ENCODE data around the gene CKMT2. TPM values are rescaled to one million over a fixed set of nuclear protein-coding genes. Genes with fewer than 3 reads are reported as not detected.

Gene CKMT2
- total and polyA plus RNA-seq, 2 donors (not counting 3 experiments of a cell fraction or from before 2014, with no cell fraction given): not detected

DNA sequence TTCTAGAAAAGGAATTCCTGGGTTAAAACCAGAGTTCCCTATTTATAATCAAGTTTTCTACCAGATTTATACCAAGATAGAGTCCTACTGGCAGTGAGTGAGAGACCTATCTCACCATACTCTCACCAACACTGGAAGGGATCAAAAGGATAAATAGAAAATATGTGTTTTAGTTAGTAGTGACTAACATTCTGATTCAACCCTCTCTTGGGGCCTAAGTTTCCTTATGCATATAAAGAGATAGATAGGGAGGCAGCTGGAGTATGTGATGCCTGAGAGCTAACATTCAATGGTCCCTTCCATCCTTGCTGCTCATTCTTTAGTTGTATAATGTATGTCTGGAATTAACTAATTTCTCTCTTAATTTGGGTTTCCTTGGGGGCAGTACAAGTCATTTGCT lies 32.0 kb downstream of the CKMT2 start:
- no peak for DNase-seq (ENCODE audit: low read depth, low spot score)
- H3K4me3 ChIP-seq (replicated peaks in 1 of 3; ENCODE audit: insufficient read depth in 1 of 3, low read depth in 1 of 3, low read length in 3 of 3): no peak overlapping the region

More for the DNA sequence above, 32.0 kb downstream of the CKMT2 start:
- dilution Hi-C loops (cut with MboI; ENCODE audit: extremely low pct_ligation_motif_present, low sequenced_read_pairs): no loop called here
- Histone ChIP-seq H3K9me1 (replicated peaks; ENCODE audit: control insufficient read depth, extremely low read depth, insufficient read depth, low read length) (no peaks in the 10 kb centered on the region), H3K79me2 (ENCODE audit: control insufficient read depth, insufficient read depth, low read length) (peaks cover 2% of the 10 kb centered on the region), H3K4me1 (ENCODE audit: control insufficient read depth, extremely low read depth, insufficient read depth, low read length) (no peaks in the 10 kb centered on the region), H2AFZ (ENCODE audit: low read depth, low read length) (no peak overlapping the region), H3K27ac (ENCODE audit: insufficient read depth, low read depth, low read length) (no peak overlapping the region), H4K20me1 (replicated peaks; ENCODE audit: control insufficient read depth, extremely low read depth, insufficient read depth, low read length) (no peaks in the 10 kb centered on the region), H3K36me3 (ENCODE audit: control insufficient read depth in 2 of 2, extremely low read depth in 1 of 2, insufficient read depth in 2 of 2, low read length in 2 of 2) (no peaks in the 10 kb centered on the region), H3K9me3 (replicated peaks; ENCODE audit: control insufficient read depth, insufficient read depth, low read length) (no peaks in the 10 kb centered on the region), H3K9ac (replicated peaks; ENCODE audit: extremely low read depth, insufficient read depth, low read length) (no peak overlapping the region), H3K27me3 (ENCODE audit: control insufficient read depth in 2 of 2, insufficient read depth in 2 of 2, low read length in 2 of 2) (no peaks in the 10 kb centered on the region), H3K4me2 (ENCODE audit: insufficient read depth, low read length) (no peak overlapping the region)
- FAIRE-seq: no peak
- TF ChIP-seq, protein P1, sequence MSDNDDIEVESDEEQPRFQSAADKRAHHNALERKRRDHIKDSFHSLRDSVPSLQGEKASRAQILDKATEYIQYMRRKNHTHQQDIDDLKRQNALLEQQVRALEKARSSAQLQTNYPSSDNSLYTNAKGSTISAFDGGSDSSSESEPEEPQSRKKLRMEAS (IDR thresholded peaks at IDR 0.05; ENCODE audit: insufficient read depth, insufficient read length): no peak
- TF ChIP-seq MYC (IDR thresholded peaks at IDR 0.05; ENCODE audit: low read depth, low read length): no peak
- TF ChIP-seq POLR2A (IDR thresholded peaks at IDR 0.05; ENCODE audit: low read depth, low read length): no peak
- TF ChIP-seq CTCF (IDR thresholded peaks at IDR 0.05; ENCODE audit: extremely low read depth in 1 of 2, insufficient read depth in 1 of 2, low read depth in 1 of 2, low read length in 2 of 2): no peak
- TF ChIP-seq GATA2 (IDR thresholded peaks at IDR 0.05; ENCODE audit: insufficient read depth, insufficient read length, low read depth, low read length): no peak
- TF ChIP-seq FOS (IDR thresholded peaks at IDR 0.05; ENCODE audit: borderline replicate concordance, insufficient read depth, low read length): no peak
- no peak for TF ChIP-seq POLR2AphosphoS5 (IDR thresholded peaks at IDR 0.05; ENCODE audit: insufficient read depth, low read depth, low read length)
- TF ChIP-seq JUN (IDR thresholded peaks at IDR 0.05; ENCODE audit: borderline replicate concordance, insufficient read depth, insufficient read length, low read depth): no peak
- no peak for TF ChIP-seq EZH2 (IDR thresholded peaks at IDR 0.05; ENCODE audit: borderline replicate concordance, low read depth, low read length, severe bottlenecking)
- ChIA-PET POLR2A (no interaction called here), CTCF (no interaction called here)
- intact Hi-C loops (cut with micrococcal nuclease): no loop called here
- BruUV-seq (replicated peaks): no TSS peak
